HepG2 (cell line): ENCODE data around the gene OTUD4. TPM values are rescaled to one million over a fixed set of nuclear protein-coding genes. Genes with fewer than 3 reads are reported as not detected.

Source experiments
- ATAC-seq: fragments of 200-7000 bp; cut with Tn5 transposase; 3 replicates; pipeline ENCODE4 v1.9.1; 2020; ENCODE audit warnings: mild to moderate bottlenecking, moderate library complexity
- BruUV-seq: library from RNA; stranded (reverse); fragments of 400-500 nt; replicated peaks from 2 replicates; lab custom pipeline; 2021; lab: Mats Ljungman, UMichigan
- CTCF ChIA-PET: fragments of 300-600 bp; formaldehyde crosslinking; extraction: SDS; loops from one replicate; lab custom pipeline; 2021; ENCODE audit warnings: low total read pairs, inconsistent platforms, low intra/inter-chr PET ratio; lab: Yijun Ruan, JAX
- POLR2A ChIA-PET: fragments of 350-600 bp; sonication (Branson Sonifier 250); formaldehyde crosslinking; loops from one replicate; lab custom pipeline; 2020; ENCODE audit warnings: antibody characterized with exemption, inconsistent platforms; lab: Yijun Ruan, JAX
- DNase-seq: peaks from one replicate; pipeline ENCODE4 v3.0.0-alpha.2; 2015; ENCODE audit warnings: low spot score
- FAIRE-seq: peaks from 3 replicates; lab custom pipeline; 2011; peaks lifted over from hg19 to GRCh38; lab: Jason Lieb, UNC
- H2AFZ ChIP-seq: one replicate; pipeline ENCODE4 v1.6.1; 2011; ENCODE audit warnings: low read length, inconsistent platforms
- H3K27ac ChIP-seq: fragments of 300-600 bp; 3 replicates; pipeline ENCODE4 v1.8.0; 2011; ENCODE audit warnings: mixed run types, mild to moderate bottlenecking, mixed read lengths, low read length, inconsistent platforms; ENCODE audit not compliant: insufficient read depth; ENCODE audit errors: extremely low read length
- H3K27me3 ChIP-seq, 2 experiments: fragments of 200-600 bp in 1 of 2; 2 replicates in 1 of 2; 3 replicates in 1 of 2; pipeline versions ENCODE4 v1.6.0 to v1.8.0; 2011; ENCODE audit warnings: low read length in 2 of 2, mild to moderate bottlenecking in 2 of 2, moderate library complexity in 2 of 2, inconsistent platforms in 1 of 2; ENCODE audit not compliant: insufficient read depth in 2 of 2, control insufficient read depth in 1 of 2
- H3K36me3 ChIP-seq, 2 experiments: fragments of 200-600 bp in 1 of 2; replicated peaks in 1 of 2; 2 replicates in 1 of 2; 3 replicates in 1 of 2; pipeline versions ENCODE4 v1.5.1 to v1.8.0; 2011; ENCODE audit warnings: low read length in 2 of 2, inconsistent platforms in 1 of 2; ENCODE audit not compliant: insufficient read depth in 2 of 2, control insufficient read depth in 1 of 2
- H3K4me1 ChIP-seq: 2 replicates; pipeline ENCODE4 v1.5.1; 2012; ENCODE audit warnings: low read length, inconsistent platforms; ENCODE audit not compliant: insufficient read depth
- H3K4me2 ChIP-seq: 2 replicates; pipeline ENCODE4 v1.6.0; 2011; ENCODE audit warnings: low read depth, low read length, inconsistent platforms
- H3K4me3 ChIP-seq, 3 experiments: fragments of 200-600 bp in 1 of 3; sonication (generic), shearing (Covaris generic) in 1 of 3; replicated peaks in 1 of 3; 2 replicates each; pipeline ENCODE4 v1.5.1; 2011 to 2016; ENCODE audit warnings: low read length in 3 of 3, inconsistent platforms in 2 of 3, low read depth in 2 of 3, mild to moderate bottlenecking in 2 of 3, control low read depth in 1 of 3, mixed read lengths in 1 of 3; ENCODE audit not compliant: insufficient read depth in 1 of 3
- H3K79me2 ChIP-seq: one replicate; pipeline ENCODE4 v1.6.1; 2011; ENCODE audit warnings: low read length, inconsistent platforms; ENCODE audit not compliant: insufficient read depth
- H3K9ac ChIP-seq: 2 replicates; pipeline ENCODE4 v1.6.0; 2011; ENCODE audit warnings: mild to moderate bottlenecking, low read depth, low read length, inconsistent platforms; ENCODE audit not compliant: insufficient read depth
- H3K9me3 ChIP-seq: 2 replicates; pipeline ENCODE4 v1.5.1; 2012; ENCODE audit warnings: mild to moderate bottlenecking, low read length
- H4K20me1 ChIP-seq: 2 replicates; pipeline ENCODE4 v1.6.0; 2011; ENCODE audit warnings: inconsistent platforms, mild to moderate bottlenecking, low read length, moderate library complexity; ENCODE audit not compliant: insufficient read depth
- CHCHD3 ChIP-seq: sonication (generic); formaldehyde crosslinking; IDR thresholded peaks from 2 replicates; pipeline ENCODE4 v1.8.0; 2022; ENCODE audit warnings: mild to moderate bottlenecking, missing genetic modification reagents, moderate library complexity
- CREBL2 ChIP-seq: sonication (generic); formaldehyde crosslinking; IDR thresholded peaks from 2 replicates; pipeline ENCODE4 v1.8.1; 2023; ENCODE audit warnings: missing genetic modification reagents, mild to moderate bottlenecking, borderline replicate concordance
- FOSL1 ChIP-seq: sonication (generic); formaldehyde crosslinking; IDR thresholded peaks from 2 replicates; pipeline ENCODE4 v1.9.0; 2021; ENCODE audit warnings: missing genetic modification reagents, borderline replicate concordance
- HNF4G ChIP-seq, 2 experiments: sonication (generic) in 1 of 2; formaldehyde crosslinking in 1 of 2; IDR thresholded peaks; 2 replicates each; pipeline versions ENCODE4 v1.4.0 to v1.6.1; 2011 to 2020; ENCODE audit warnings: borderline replicate concordance in 2 of 2, low read depth in 2 of 2, mild to moderate bottlenecking in 2 of 2, low read length in 1 of 2, missing genetic modification reagents in 1 of 2, moderate library complexity in 1 of 2
- TARDBP ChIP-seq: sonication (generic); formaldehyde crosslinking; IDR thresholded peaks from 2 replicates; pipeline ENCODE4 v1.8.0; 2022; ENCODE audit warnings: mild to moderate bottlenecking, missing genetic modification reagents
- ZNF282 ChIP-seq: fragments of 450-650 bp; IDR thresholded peaks from 2 replicates; pipeline ENCODE4 v1.6.1; 2018; ENCODE audit not compliant: partially characterized antibody
- ZNF557 ChIP-seq: sonication (generic); formaldehyde crosslinking; IDR thresholded peaks from 2 replicates; pipeline ENCODE4 v1.4.0; 2020; ENCODE audit warnings: missing genetic modification reagents
- ZNF652 ChIP-seq: IDR thresholded peaks from 2 replicates; pipeline ENCODE4 v1.6.1; 2016; ENCODE audit warnings: low read depth, borderline replicate concordance
- ZNF691 ChIP-seq: sonication (generic); formaldehyde crosslinking; IDR thresholded peaks from 2 replicates; pipeline ENCODE4 v1.4.0; 2020; ENCODE audit warnings: missing genetic modification reagents, low read depth, mild to moderate bottlenecking, borderline replicate concordance
- ZNF839 ChIP-seq: sonication (generic); formaldehyde crosslinking; IDR thresholded peaks from 2 replicates; pipeline ENCODE4 v1.4.0; 2020; ENCODE audit warnings: missing genetic modification reagents, mild to moderate bottlenecking, borderline replicate concordance
- WGBS: methylation state at CpG from one replicate; pipeline ENCODE4 v1.1.6; 2017; ENCODE audit warnings: low lambda C conversion rate; 5-methylcytosine and 5-hydroxymethylcytosine counted together
- in situ Hi-C: cut with HindIII; loops from 2 replicates; pipeline ENCODE4 v1.10.0; 2017; ENCODE audit warnings: low pct_unique_long_range_greater_than_20kb; ENCODE audit not compliant: extremely low pct_ligation_motif_present
- intact Hi-C: fragments of 100-400 bp; cut with micrococcal nuclease; formaldehyde crosslinking; loops from one replicate; pipeline ENCODE4 v1.10.0; 2022; ENCODE audit not compliant: unreplicated experiment
- polyA plus RNA-seq, 8 experiments: library from polyadenylated mRNA; depleted of rRNA in 3 of 8; stranded (reverse) in 7 of 8; unstranded in 1 of 8; fragments of >200 nt; fragmentation: Illumina TruSeq in 4 of 8; extraction: Trizol in 4 of 8; gene quantifications; 2 replicates each; pipeline versions ENCODE4 v1.2.1 to v1.2.3, GENCODE V29; 2011 to 2016; ENCODE audit warnings: low read depth in 4 of 8, missing spikeins in 1 of 8, mixed read lengths in 1 of 8; ENCODE audit not compliant: insufficient read depth in 1 of 8
- total RNA-seq, 5 experiments: library from RNA; depleted of rRNA; stranded (reverse); fragments of >200 nt; fragmentation: Illumina TruSeq; extraction: Trizol; gene quantifications; 2 replicates each; pipeline ENCODE4 v1.2.3, GENCODE V29; 2016; ENCODE audit warnings: low read depth in 1 of 5
- TF ChIP-seq, protein P1 (sequence below): sonication (generic); formaldehyde crosslinking; IDR thresholded peaks from 2 replicates; pipeline ENCODE4 v1.4.0; 2020; ENCODE audit warnings: mild to moderate bottlenecking, missing genetic modification reagents
- TF ChIP-seq, protein P2 (sequence below): sonication (generic); formaldehyde crosslinking; IDR thresholded peaks from 2 replicates; pipeline ENCODE4 v1.4.0; 2020; ENCODE audit warnings: mild to moderate bottlenecking, missing genetic modification reagents

The OTUD4 gene
- total and polyA plus RNA-seq, 2 of the 13 experiments (the other 11 are each of a cell fraction or from before 2014, with no cell fraction given), result 16.1 to 18.0 TPM

DNA sequence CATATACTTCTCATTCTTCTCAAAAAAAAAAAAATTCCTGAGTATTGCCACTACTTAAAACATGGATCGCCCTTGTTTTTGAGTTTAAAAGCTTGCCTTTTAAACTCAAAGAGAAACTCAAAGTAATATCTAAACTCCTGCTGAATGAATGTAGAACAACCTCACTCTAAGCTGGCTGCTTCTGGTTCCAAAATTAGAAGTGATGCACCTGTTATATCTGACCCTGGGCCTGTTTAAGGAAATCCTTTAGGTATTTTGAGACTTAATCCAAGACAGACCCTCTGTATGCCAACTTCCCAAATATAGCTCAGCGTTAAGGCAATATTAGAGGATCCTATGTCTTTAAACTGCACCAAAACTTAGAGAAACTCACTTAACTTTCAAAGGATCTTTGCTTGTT, 1.8 kb upstream of the OTUD4 start:
- Histone ChIP-seq H3K27ac (no peak overlapping the region), H3K4me2 (no peak overlapping the region), H3K9me3 (no peaks in the 10 kb centered on the region), H3K27me3 (peaks cover 0 to 4% of the 10 kb centered on the region in 2 experiments; a peak in 2 of 5 replicates), H4K20me1 (peaks cover 13% of the 10 kb centered on the region), H3K9ac (no peak overlapping the region), H3K79me2 (peaks cover 23% of the 10 kb centered on the region), H3K4me1 (peaks cover 13% of the 10 kb centered on the region), H3K36me3 (no peaks in the 10 kb centered on the region), H3K4me3 (no peak overlapping the region), H2AFZ (no peak overlapping the region)
- FAIRE-seq, result no peak
- CTCF ChIA-PET, result no interaction called here
- DNase-seq, result no peak
- POLR2A ChIA-PET, result interaction anchor here (1.9 kb wide), 1 partner anchor 84 kb away, joined by 10 read pairs; the partner anchor contains the start of genes ABCE1 and ANAPC10
- intact Hi-C loops (loop anchor here (5.0 kb wide), 1 partner anchor 300 kb away; the partner anchor contains the start of gene SMAD1), in situ Hi-C loops (no loop called here)
- no TSS peak for BruUV-seq
- ATAC-seq, result no peak
- TF ChIP-seq, protein P1, sequence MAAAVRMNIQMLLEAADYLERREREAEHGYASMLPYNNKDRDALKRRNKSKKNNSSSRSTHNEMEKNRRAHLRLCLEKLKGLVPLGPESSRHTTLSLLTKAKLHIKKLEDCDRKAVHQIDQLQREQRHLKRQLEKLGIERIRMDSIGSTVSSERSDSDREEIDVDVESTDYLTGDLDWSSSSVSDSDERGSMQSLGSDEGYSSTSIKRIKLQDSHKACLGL (CRISPR knock-in tag), result no peak
- WGBS, result 96% methylated on average over 2 of the region's 2 CpGs

DNA sequence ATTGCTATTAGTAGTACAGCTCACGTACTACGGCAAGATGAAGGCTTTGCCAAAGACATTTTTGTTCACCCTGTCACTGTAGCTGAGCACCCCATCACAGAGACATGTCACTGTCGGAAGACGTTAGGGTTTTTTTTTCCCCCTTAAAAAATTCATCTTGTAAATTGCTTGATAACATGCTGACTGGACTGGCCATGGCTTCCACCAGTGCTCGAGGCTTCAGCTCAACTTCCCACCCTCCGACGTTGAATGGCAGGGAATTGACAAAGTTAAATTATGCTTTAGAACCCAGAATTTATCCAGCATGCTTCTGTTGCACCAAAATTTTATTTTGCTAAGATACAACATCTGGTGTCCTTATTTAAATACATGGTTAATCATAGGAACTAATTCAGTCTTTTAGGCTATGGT, 707 bp upstream of the OTUD4 start:
- Histone ChIP-seq H3K27me3 (peaks cover 0 to 4% of the 10 kb centered on the region in 2 experiments; a peak in 2 of 5 replicates), H3K4me1 (peaks cover 22% of the 10 kb centered on the region), H2AFZ (peak overlapping the region; percentile 84), H4K20me1 (peaks cover 20% of the 10 kb centered on the region), H3K36me3 (no peaks in the 10 kb centered on the region), H3K79me2 (peaks cover 34% of the 10 kb centered on the region), H3K27ac (peak overlapping the region; percentile 72), H3K9ac (peak overlapping the region; percentile 78), H3K4me3 (peak overlapping the region; percentile 76 to 84 (median 81)), H3K4me2 (peak overlapping the region; percentile 99), H3K9me3 (no peaks in the 10 kb centered on the region)
- CTCF ChIA-PET, result no interaction called here
- DNase-seq, result no peak
- in situ Hi-C loops, result no loop called here
- intact Hi-C loops, result loop anchor here (5.0 kb wide), 1 partner anchor 301 kb away; the partner anchor contains the start of gene SMAD1
- FAIRE-seq, result no peak
- WGBS, result 1% methylated on average over 7 of the region's 7 CpGs
- BruUV-seq, result TSS peak; percentile 55
- ATAC-seq, result no peak
- POLR2A ChIA-PET, result interaction anchor here (1.3 to 1.9 kb wide), 2 partner anchors 83 to 438 kb away, joined by 4 to 10 read pairs; partner anchors contain the start of genes ABCE1, ANAPC10 and MMAA
- 0 out of 2 replicates have a peak, but pooled peaks have one; percentile 51 for TF ChIP-seq CHCHD3
- no peak for TF ChIP-seq ZNF282
- TF ChIP-seq CREBL2 (CRISPR knock-in tag), result no peak
- TF ChIP-seq, protein P2, sequence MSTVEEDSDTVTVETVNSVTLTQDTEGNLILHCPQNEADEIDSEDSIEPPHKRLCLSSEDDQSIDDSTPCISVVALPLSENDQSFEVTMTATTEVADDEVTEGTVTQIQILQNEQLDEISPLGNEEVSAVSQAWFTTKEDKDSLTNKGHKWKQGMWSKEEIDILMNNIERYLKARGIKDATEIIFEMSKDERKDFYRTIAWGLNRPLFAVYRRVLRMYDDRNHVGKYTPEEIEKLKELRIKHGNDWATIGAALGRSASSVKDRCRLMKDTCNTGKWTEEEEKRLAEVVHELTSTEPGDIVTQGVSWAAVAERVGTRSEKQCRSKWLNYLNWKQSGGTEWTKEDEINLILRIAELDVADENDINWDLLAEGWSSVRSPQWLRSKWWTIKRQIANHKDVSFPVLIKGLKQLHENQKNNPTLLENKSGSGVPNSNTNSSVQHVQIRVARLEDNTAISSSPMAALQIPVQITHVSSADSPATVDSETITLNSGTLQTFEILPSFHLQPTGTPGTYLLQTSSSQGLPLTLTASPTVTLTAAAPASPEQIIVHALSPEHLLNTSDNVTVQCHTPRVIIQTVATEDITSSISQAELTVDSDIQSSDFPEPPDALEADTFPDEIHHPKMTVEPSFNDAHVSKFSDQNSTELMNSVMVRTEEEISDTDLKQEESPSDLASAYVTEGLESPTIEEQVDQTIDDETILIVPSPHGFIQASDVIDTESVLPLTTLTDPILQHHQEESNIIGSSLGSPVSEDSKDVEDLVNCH (CRISPR knock-in tag), result no peak
- TF ChIP-seq ZNF557, result no peak
- 0 out of 2 replicates have a peak, but pooled peaks have one; percentile 1 for TF ChIP-seq TARDBP (CRISPR knock-in tag)
- no peak for TF ChIP-seq ZNF691
- TF ChIP-seq ZNF839 (CRISPR knock-in tag), result no peak
- TF ChIP-seq FOSL1 (CRISPR knock-in tag), result no peak
- TF ChIP-seq HNF4G (IDR thresholded peaks at IDR 0.05; ENCODE audit: borderline replicate concordance, low read depth, low read length), result no peak
- TF ChIP-seq HNF4G (CRISPR knock-in tag; IDR thresholded peaks at IDR 0.05; ENCODE audit: borderline replicate concordance, low read depth), result no peak
- no peak for TF ChIP-seq ZNF652 (CRISPR knock-in tag)
